Activated CD4-positive, alpha-beta T cell treated with anti-CD3 and anti-CD28 coated beads, Interleukin-2, amount 10 ng/mL, durations not matched to agents 7 days and 5 days (primary cell): ENCODE results near the gene EPHB2. TPM values are rescaled to one million over a fixed set of nuclear protein-coding genes. Genes with fewer than 3 reads are reported as not detected.
A peak's percentile ranks its signal among the peaks of the same experiment; 100 is the strongest.
"Not testable (repeated sequence)": the region's sequence is repeated elsewhere in the genome, so short reads cannot be mapped to it uniquely, and the experiment has no call there.

ENCODE experiments used
- CTCF ChIA-PET: fragments of 350-600 bp; sonication (Branson Sonifier 250); formaldehyde crosslinking; loops from one replicate; lab custom pipeline; 2021; ENCODE audit warnings: antibody characterized with exemption; lab: Charles Lee
- POLR2A ChIA-PET: fragments of 350-600 bp; sonication (Branson Sonifier 250); formaldehyde crosslinking; loops from one replicate; lab custom pipeline; 2021; ENCODE audit warnings: antibody characterized with exemption; lab: Charles Lee
- DNase-seq: peaks from one replicate; pipeline ENCODE4 v3.0.0-alpha.2; 2020
- H3K27ac Mint-ChIP-seq: one replicate; pipeline ENCODE4 v1.8.0; 2021; ENCODE audit warnings: mild to moderate bottlenecking, moderate library complexity, mixed read lengths
- H3K27me3 Mint-ChIP-seq: one replicate; pipeline ENCODE4 v1.8.0; 2021; ENCODE audit warnings: mixed read lengths
- H3K36me3 Mint-ChIP-seq: one replicate; pipeline ENCODE4 v1.8.0; 2021; ENCODE audit warnings: low read depth, mixed read lengths
- H3K4me1 Mint-ChIP-seq: one replicate; pipeline ENCODE4 v1.8.0; 2021; ENCODE audit warnings: mixed read lengths
- H3K4me3 Mint-ChIP-seq: one replicate; pipeline ENCODE4 v1.8.0; 2021; ENCODE audit warnings: mild to moderate bottlenecking, moderate library complexity, mixed read lengths
- H3K9me3 Mint-ChIP-seq: one replicate; pipeline ENCODE4 v1.8.0; 2021; ENCODE audit warnings: mixed read lengths
- total RNA-seq, 2 experiments: library from RNA; stranded (reverse); gene quantifications; one replicate each; pipeline ENCODE4 v1.2.3, GENCODE V29; 2021

EPHB2 gene
- total RNA-seq, 2 experiments from 2014 or later, result 0.08 TPM; not detected in 1

GRCh38 chr1:22699681-22700520 is 10.7 kb upstream of the EPHB2 start:
- no peaks in the 10 kb centered on the region for H3K9me3 Mint-ChIP-seq
- POLR2A ChIA-PET, result no interaction called here
- H3K4me1 Mint-ChIP-seq, result no peaks in the 10 kb centered on the region
- H3K4me3 Mint-ChIP-seq, result no peak overlapping the region
- no peak overlapping the region for H3K27ac Mint-ChIP-seq
- H3K36me3 Mint-ChIP-seq, result no peaks in the 10 kb centered on the region
- DNase-seq, result no peak
- CTCF ChIA-PET, result interaction anchor here (2.0 kb wide), 1 partner anchor 19 kb away, joined by 4 read pairs; no protein-coding TSS in a partner anchor
- peaks cover 4% of the 10 kb centered on the region for H3K27me3 Mint-ChIP-seq

GRCh38 chr1:22702296-22703085 is 8.1 kb upstream of the EPHB2 start:
- no peaks in the 10 kb centered on the region for H3K9me3 Mint-ChIP-seq
- no peak overlapping the region for H3K4me3 Mint-ChIP-seq
- H3K27ac Mint-ChIP-seq, result no peak overlapping the region
- H3K27me3 Mint-ChIP-seq, result peaks cover 6% of the 10 kb centered on the region
- no peak for DNase-seq
- ChIA-PET POLR2A (no interaction called here), CTCF (interaction anchor here (1.2 kb wide), 1 partner anchor 166 kb away, joined by 4 read pairs; no protein-coding TSS in a partner anchor)
- no peaks in the 10 kb centered on the region for H3K4me1 Mint-ChIP-seq
- no peaks in the 10 kb centered on the region for H3K36me3 Mint-ChIP-seq

- Mint-ChIP-seq H3K27me3 (peaks cover 21% of the 10 kb centered on the region), H3K4me3 (no peak overlapping the region), H3K9me3 (no peaks in the 10 kb centered on the region), H3K36me3 (no peaks in the 10 kb centered on the region), H3K27ac (no peak overlapping the region), H3K4me1 (no peaks in the 10 kb centered on the region)
- CTCF ChIA-PET, result interaction anchor here (0.6 to 1.5 kb wide), 10 partner anchors 13 to 1042 kb away, joined by 3 to 6 read pairs (median 3); no protein-coding TSS in a partner anchor
- POLR2A ChIA-PET, result no interaction called here
- peak; percentile 80 for DNase-seq
These were observed 6.1 kb upstream of the EPHB2 start for GRCh38 chr1:22704440-22705067.

GRCh38 chr1:22705586-22705985 is 5.1 kb upstream of the EPHB2 start:
- DNase-seq, result no peak
- no peak overlapping the region for H3K4me3 Mint-ChIP-seq
- H3K27ac Mint-ChIP-seq, result no peak overlapping the region
- CTCF ChIA-PET, result interaction anchor here (1.2 kb wide), 1 partner anchor 225 kb away, joined by 4 read pairs; no protein-coding TSS in a partner anchor
- peaks cover 24% of the 10 kb centered on the region for H3K27me3 Mint-ChIP-seq
- no peaks in the 10 kb centered on the region for H3K36me3 Mint-ChIP-seq
- POLR2A ChIA-PET, result no interaction called here
- H3K4me1 Mint-ChIP-seq, result peaks cover 2% of the 10 kb centered on the region
- H3K9me3 Mint-ChIP-seq, result no peaks in the 10 kb centered on the region

- peaks cover 24% of the 10 kb centered on the region for H3K27me3 Mint-ChIP-seq
- POLR2A ChIA-PET, H3K4me1 Mint-ChIP-seq: not testable (repeated sequence)
These were observed 4.5 kb upstream of the EPHB2 start for GRCh38 chr1:22706100-22706499.

GRCh38 chr1:22708777-22709176 is 1.9 kb upstream of the EPHB2 start:
- CTCF ChIA-PET, result no interaction called here
- H3K4me3 Mint-ChIP-seq, result no peak overlapping the region
- no peak overlapping the region for H3K27ac Mint-ChIP-seq
- H3K36me3 Mint-ChIP-seq, result no peaks in the 10 kb centered on the region
- DNase-seq, result no peak
- peaks cover 41% of the 10 kb centered on the region for H3K27me3 Mint-ChIP-seq
- H3K4me1 Mint-ChIP-seq, result peaks cover 9% of the 10 kb centered on the region
- no peaks in the 10 kb centered on the region for H3K9me3 Mint-ChIP-seq
- POLR2A ChIA-PET, result no interaction called here

More at GRCh38 chr1:22706100-22706499, 4.5 kb upstream of the EPHB2 start:
- CTCF ChIA-PET, H3K9me3 Mint-ChIP-seq, DNase-seq, H3K4me3 Mint-ChIP-seq, H3K27ac Mint-ChIP-seq, H3K36me3 Mint-ChIP-seq: not testable (repeated sequence)

GRCh38 chr1:22709227-22709626 is 1.4 kb upstream of the EPHB2 start:
- Mint-ChIP-seq H3K9me3 (no peaks in the 10 kb centered on the region), H3K27me3 (peaks cover 45% of the 10 kb centered on the region), H3K4me1 (peaks cover 9% of the 10 kb centered on the region), H3K4me3 (no peak overlapping the region), H3K36me3 (no peaks in the 10 kb centered on the region), H3K27ac (no peak overlapping the region)
- CTCF ChIA-PET, result no interaction called here
- no peak for DNase-seq
- POLR2A ChIA-PET, result no interaction called here

- CTCF ChIA-PET, result no interaction called here
- Mint-ChIP-seq H3K4me1 (peaks cover 9% of the 10 kb centered on the region), H3K9me3 (no peaks in the 10 kb centered on the region), H3K4me3 (peak overlapping the region; percentile 28), H3K27ac (no peak overlapping the region), H3K27me3 (peaks cover 47% of the 10 kb centered on the region), H3K36me3 (no peaks in the 10 kb centered on the region)
- POLR2A ChIA-PET, result no interaction called here
- DNase-seq, result no peak
These were observed 543 bp upstream of the EPHB2 start for GRCh38 chr1:22709891-22710700.

- ChIA-PET CTCF (no interaction called here), POLR2A (no interaction called here)
- Mint-ChIP-seq H3K9me3 (no peaks in the 10 kb centered on the region), H3K27me3 (peaks cover 50% of the 10 kb centered on the region), H3K36me3 (no peaks in the 10 kb centered on the region), H3K4me3 (no peak overlapping the region), H3K27ac (no peak overlapping the region), H3K4me1 (peaks cover 9% of the 10 kb centered on the region)
- DNase-seq, result no peak
These were observed 432 bp downstream of the EPHB2 start for GRCh38 chr1:22711071-22711470.

- Mint-ChIP-seq H3K27ac (no peak overlapping the region), H3K9me3 (no peaks in the 10 kb centered on the region), H3K27me3 (peaks cover 50% of the 10 kb centered on the region), H3K36me3 (no peaks in the 10 kb centered on the region), H3K4me3 (no peak overlapping the region), H3K4me1 (peaks cover 9% of the 10 kb centered on the region)
- ChIA-PET CTCF (no interaction called here), POLR2A (no interaction called here)
- DNase-seq, result no peak
These were observed 1.2 kb downstream of the EPHB2 start for GRCh38 chr1:22711591-22712501.

GRCh38 chr1:22712502-22713271 is 2.0 kb downstream of the EPHB2 start:
- ChIA-PET CTCF (no interaction called here), POLR2A (no interaction called here)
- Mint-ChIP-seq H3K4me1 (peaks cover 9% of the 10 kb centered on the region), H3K27me3 (peaks cover 50% of the 10 kb centered on the region), H3K36me3 (no peaks in the 10 kb centered on the region), H3K27ac (no peak overlapping the region), H3K9me3 (no peaks in the 10 kb centered on the region), H3K4me3 (no peak overlapping the region)
- no peak for DNase-seq
